MM.1S (cell line): ENCODE results near the gene PPP1R9A.

ENCODE experiments used
- DNase-seq: peaks from one replicate; pipeline ENCODE4 v3.0.0-alpha.2; 2015
- H2AFZ ChIP-seq: fragments of 300-600 bp; sonication (generic); 2 replicates; pipeline ENCODE4 v1.6.0; 2016; ENCODE audit warnings: antibody characterized with exemption, low read length
- H3F3A ChIP-seq: fragments of 300-600 bp; sonication (generic); 2 replicates; pipeline ENCODE4 v1.6.1; 2016; ENCODE audit warnings: mild to moderate bottlenecking, antibody characterized with exemption, low read length, moderate library complexity, mixed read lengths; ENCODE audit not compliant: insufficient read depth
- H3K27ac ChIP-seq: fragments of 300-600 bp; sonication (generic); 2 replicates; pipeline ENCODE4 v1.5.1; 2016; ENCODE audit warnings: mild to moderate bottlenecking, low read length
- H3K27me3 ChIP-seq: fragments of 300-600 bp; sonication (generic); replicated peaks from 2 replicates; pipeline ENCODE4 v1.6.0; 2016; ENCODE audit warnings: low read length; ENCODE audit not compliant: insufficient read depth
- H3K36me3 ChIP-seq: fragments of 300-600 bp; sonication (generic); replicated peaks from 2 replicates; pipeline ENCODE4 v1.6.1; 2016; ENCODE audit warnings: mild to moderate bottlenecking, low read length, mixed read lengths; ENCODE audit not compliant: insufficient read depth
- H3K4me1 ChIP-seq: fragments of 300-600 bp; sonication (generic); 2 replicates; pipeline ENCODE4 v1.6.1; 2016; ENCODE audit warnings: low read length, mixed read lengths
- H3K4me2 ChIP-seq: fragments of 300-600 bp; sonication (generic); 2 replicates; pipeline ENCODE4 v1.6.0; 2016; ENCODE audit warnings: low read depth, low read length
- H3K4me3 ChIP-seq: fragments of 300-600 bp; sonication (generic); 2 replicates; pipeline ENCODE4 v1.5.1; 2016; ENCODE audit warnings: low read length, mixed read lengths
- H3K79me2 ChIP-seq: fragments of 300-600 bp; sonication (generic); 2 replicates; pipeline ENCODE4 v1.6.1; 2016; ENCODE audit warnings: mixed run types, low read length, mixed read lengths
- H3K9ac ChIP-seq: fragments of 300-600 bp; sonication (generic); 2 replicates; pipeline ENCODE4 v1.6.1; 2016; ENCODE audit warnings: low read length, mixed read lengths
- H3K9me2 ChIP-seq: fragments of 300-600 bp; sonication (generic); replicated peaks from 2 replicates; pipeline ENCODE4 v1.6.1; 2016; ENCODE audit warnings: mild to moderate bottlenecking, low read length, mixed read lengths; ENCODE audit not compliant: insufficient read depth
- H3K9me3 ChIP-seq: fragments of 300-600 bp; sonication (generic); replicated peaks from 2 replicates; pipeline ENCODE4 v1.6.1; 2016; ENCODE audit warnings: mild to moderate bottlenecking, low read length, mixed read lengths; ENCODE audit not compliant: insufficient read depth
- H4K20me1 ChIP-seq: fragments of 300-600 bp; sonication (generic); 2 replicates; pipeline ENCODE4 v1.6.1; 2016; ENCODE audit warnings: mild to moderate bottlenecking, low read length, moderate library complexity, mixed read lengths; ENCODE audit not compliant: insufficient read depth
- CTCF ChIP-seq: fragments of 300-600 bp; sonication (generic); IDR thresholded peaks from 2 replicates; pipeline ENCODE4 v1.5.1; 2016; ENCODE audit warnings: antibody characterized with exemption, low read length, mixed read lengths
- EZH2 ChIP-seq: fragments of 300-600 bp; sonication (generic); optimal IDR thresholded peaks from 2 replicates; pipeline ENCODE3; 2017; ENCODE audit warnings: low read depth, mild to moderate bottlenecking, antibody characterized with exemption, low read length, mixed read lengths
- EZH2phosphoT487 ChIP-seq: fragments of 300-600 bp; sonication (generic); IDR thresholded peaks from 2 replicates; pipeline ENCODE4 v1.6.1; 2018; ENCODE audit warnings: antibody characterized with exemption, low read length

PPP1R9A gene

GRCh38 chr7:94897541-94897940 lies 9.9 kb upstream of the PPP1R9A start:
- Histone ChIP-seq H3K79me2 (no peaks in the 10 kb centered on the region), H3K9me3 (no peaks in the 10 kb centered on the region), H3K9me2 (no peaks in the 10 kb centered on the region), H3F3A (no peaks in the 10 kb centered on the region), H3K4me2 (no peak overlapping the region), H3K27me3 (no peaks in the 10 kb centered on the region), H3K4me1 (peaks cover 3% of the 10 kb centered on the region; the same call in 1 of the 2 replicates), H2AFZ (no peak overlapping the region), H3K4me3 (no peak overlapping the region), H3K27ac (no peak overlapping the region), H3K9ac (no peak overlapping the region), H3K36me3 (no peaks in the 10 kb centered on the region), H4K20me1 (no peaks in the 10 kb centered on the region)
- DNase-seq: no peak
- no peak for TF ChIP-seq EZH2
- no peak for TF ChIP-seq CTCF
- no peak for TF ChIP-seq EZH2phosphoT487

GRCh38 chr7:94898340-94898739 lies 9.1 kb upstream of the PPP1R9A start:
- no peaks in the 10 kb centered on the region for H3K79me2 ChIP-seq
- TF ChIP-seq EZH2phosphoT487 (no peak), CTCF (no peak), EZH2 (no peak)
- no peak overlapping the region for H3K4me3 ChIP-seq
- H4K20me1 ChIP-seq: no peaks in the 10 kb centered on the region
- H3K4me2 ChIP-seq: no peak overlapping the region
- no peak for DNase-seq
- H3K27me3 ChIP-seq: no peaks in the 10 kb centered on the region
- no peaks in the 10 kb centered on the region for H3F3A ChIP-seq
- no peaks in the 10 kb centered on the region for H3K9me3 ChIP-seq
- no peaks in the 10 kb centered on the region for H3K9me2 ChIP-seq
- H3K4me1 ChIP-seq: peaks cover 3% of the 10 kb centered on the region; the same call in 1 of the 2 replicates
- no peak overlapping the region for H2AFZ ChIP-seq
- H3K27ac ChIP-seq: no peak overlapping the region
- H3K9ac ChIP-seq: no peak overlapping the region
- H3K36me3 ChIP-seq: no peaks in the 10 kb centered on the region

GRCh38 chr7:94901981-94902380 lies 5.4 kb upstream of the PPP1R9A start:
- Histone ChIP-seq H3K79me2 (no peaks in the 10 kb centered on the region), H2AFZ (no peak overlapping the region), H3K36me3 (no peaks in the 10 kb centered on the region), H3K9ac (no peak overlapping the region), H3K9me3 (no peaks in the 10 kb centered on the region), H3K4me1 (peaks cover 3% of the 10 kb centered on the region; the same call in 1 of the 2 replicates), H4K20me1 (no peaks in the 10 kb centered on the region), H3K4me3 (no peak overlapping the region), H3K27ac (no peak overlapping the region), H3K27me3 (no peaks in the 10 kb centered on the region), H3K9me2 (no peaks in the 10 kb centered on the region), H3F3A (no peaks in the 10 kb centered on the region), H3K4me2 (no peak overlapping the region)
- TF ChIP-seq CTCF (no peak), EZH2phosphoT487 (no peak), EZH2 (no peak)
- DNase-seq: no peak
